Gastrocnemius medialis (tissue), 4 donors: ENCODE data around the gene PRODH.

ENCODE experiments used
- POLR2A ChIP-seq, 2 donors: fragments of 450-650 bp; IDR thresholded peaks; one replicate each; pipeline ENCODE4 v1.6.1; 2017; ENCODE audit warnings: antibody characterized with exemption in 2 of 2, mild to moderate bottlenecking in 2 of 2, moderate library complexity in 2 of 2
- TF ChIP-seq, protein P1 (sequence below), 5 experiments: fragments of 450-650 bp in 3 of 5; fragments of 200-600 bp in 2 of 5; sonication (generic) in 2 of 5; IDR thresholded peaks in 4 of 5; conservative IDR thresholded peaks in 1 of 5; 1 replicate in 4 of 5; 2 replicates in 1 of 5; pipeline ENCODE4 v1.5.1; 2016 to 2019; ENCODE audit warnings: antibody characterized with exemption in 5 of 5, mild to moderate bottlenecking in 3 of 5, moderate library complexity in 3 of 5

- TF ChIP-seq, protein P1, sequence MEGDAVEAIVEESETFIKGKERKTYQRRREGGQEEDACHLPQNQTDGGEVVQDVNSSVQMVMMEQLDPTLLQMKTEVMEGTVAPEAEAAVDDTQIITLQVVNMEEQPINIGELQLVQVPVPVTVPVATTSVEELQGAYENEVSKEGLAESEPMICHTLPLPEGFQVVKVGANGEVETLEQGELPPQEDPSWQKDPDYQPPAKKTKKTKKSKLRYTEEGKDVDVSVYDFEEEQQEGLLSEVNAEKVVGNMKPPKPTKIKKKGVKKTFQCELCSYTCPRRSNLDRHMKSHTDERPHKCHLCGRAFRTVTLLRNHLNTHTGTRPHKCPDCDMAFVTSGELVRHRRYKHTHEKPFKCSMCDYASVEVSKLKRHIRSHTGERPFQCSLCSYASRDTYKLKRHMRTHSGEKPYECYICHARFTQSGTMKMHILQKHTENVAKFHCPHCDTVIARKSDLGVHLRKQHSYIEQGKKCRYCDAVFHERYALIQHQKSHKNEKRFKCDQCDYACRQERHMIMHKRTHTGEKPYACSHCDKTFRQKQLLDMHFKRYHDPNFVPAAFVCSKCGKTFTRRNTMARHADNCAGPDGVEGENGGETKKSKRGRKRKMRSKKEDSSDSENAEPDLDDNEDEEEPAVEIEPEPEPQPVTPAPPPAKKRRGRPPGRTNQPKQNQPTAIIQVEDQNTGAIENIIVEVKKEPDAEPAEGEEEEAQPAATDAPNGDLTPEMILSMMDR (IDR thresholded peaks at IDR 0.05 in 4 of 5, conservative IDR thresholded peaks at IDR 0.05 in 1 of 5), result no peak
- no peak for TF ChIP-seq POLR2A (IDR thresholded peaks at IDR 0.05)
These were observed 49.7 kb upstream of the PRODH start for GRCh38 chr22:18985780-18986179.
